Stomach smooth muscle (tissue), 2 donors: ENCODE results near the gene TBC1D14.

Experiments used
- H3K27ac ChIP-seq: one replicate; pipeline ENCODE4 v1.7.0; 2013; ENCODE audit warnings: mild to moderate bottlenecking, low read length, inconsistent platforms
- H3K27me3 ChIP-seq, 2 donors: one replicate each; pipeline ENCODE4 v1.7.0; 2013; ENCODE audit warnings: low read length in 2 of 2; ENCODE audit not compliant: insufficient read depth in 2 of 2, control insufficient read depth in 1 of 2
- H3K36me3 ChIP-seq, 2 donors: one replicate each; pipeline ENCODE4 v1.7.0; 2013; ENCODE audit warnings: low read length in 2 of 2; ENCODE audit not compliant: control insufficient read depth in 2 of 2, insufficient read depth in 2 of 2
- H3K4me1 ChIP-seq: one replicate; pipeline ENCODE4 v1.7.0; 2013; ENCODE audit warnings: low read length; ENCODE audit not compliant: control insufficient read depth, insufficient read depth
- H3K4me3 ChIP-seq, 2 donors: one replicate each; pipeline ENCODE4 v1.7.0; 2013; ENCODE audit warnings: low read length in 2 of 2
- H3K9ac ChIP-seq, 2 donors: one replicate each; pipeline ENCODE4 v1.7.0; 2013; ENCODE audit warnings: low read length in 2 of 2, mild to moderate bottlenecking in 1 of 2
- H3K9me3 ChIP-seq, 2 donors: one replicate each; pipeline ENCODE4 v1.7.0; 2013; ENCODE audit warnings: low read length in 2 of 2; ENCODE audit not compliant: control insufficient read depth in 2 of 2
- donor health status: healthy.
- donor health status: Pancreatic carcinoma.

The TBC1D14 gene

DNA sequence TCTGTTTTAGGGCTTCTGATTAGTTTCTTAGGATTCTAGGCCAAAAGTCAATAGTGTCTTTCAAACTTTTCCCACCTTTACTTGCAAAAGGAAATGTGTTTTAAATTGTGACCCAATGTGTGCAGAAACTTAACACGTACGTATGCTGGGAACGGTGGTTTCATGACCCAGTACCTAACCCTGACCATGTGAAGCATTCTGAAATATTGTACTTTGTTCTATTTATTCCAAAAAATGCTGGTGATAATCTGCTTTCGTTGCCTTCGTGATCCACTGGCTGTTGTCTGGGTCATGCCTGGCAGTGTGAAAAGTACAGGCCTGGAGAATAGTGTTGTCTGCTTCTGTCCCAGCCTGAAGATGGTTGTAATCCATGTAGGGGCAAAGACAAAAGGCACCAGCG, 106.9 kb downstream of the TBC1D14 start:
- H3K4me1 ChIP-seq, result no peaks in the 10 kb centered on the region
- no peaks in the 10 kb centered on the region for H3K27me3 ChIP-seq
- no peak overlapping the region for H3K9ac ChIP-seq
- H3K27ac ChIP-seq, result no peak overlapping the region
- peaks cover 35 to 53% of the 10 kb centered on the region in 2 donors for H3K36me3 ChIP-seq
- H3K4me3 ChIP-seq, result no peak overlapping the region
- H3K9me3 ChIP-seq, result no peaks in the 10 kb centered on the region

- H3K36me3 ChIP-seq, result peaks cover 38 to 57% of the 10 kb centered on the region in 2 donors
- no peaks in the 10 kb centered on the region for H3K4me1 ChIP-seq
- H3K9me3 ChIP-seq, result no peaks in the 10 kb centered on the region
- H3K27me3 ChIP-seq, result no peaks in the 10 kb centered on the region
- H3K4me3 ChIP-seq, result no peak overlapping the region
- H3K9ac ChIP-seq, result no peak overlapping the region
- no peak overlapping the region for H3K27ac ChIP-seq
Observed at GRCh38 chr4:7017446-7018048, 107.9 kb downstream of the TBC1D14 start.

DNA sequence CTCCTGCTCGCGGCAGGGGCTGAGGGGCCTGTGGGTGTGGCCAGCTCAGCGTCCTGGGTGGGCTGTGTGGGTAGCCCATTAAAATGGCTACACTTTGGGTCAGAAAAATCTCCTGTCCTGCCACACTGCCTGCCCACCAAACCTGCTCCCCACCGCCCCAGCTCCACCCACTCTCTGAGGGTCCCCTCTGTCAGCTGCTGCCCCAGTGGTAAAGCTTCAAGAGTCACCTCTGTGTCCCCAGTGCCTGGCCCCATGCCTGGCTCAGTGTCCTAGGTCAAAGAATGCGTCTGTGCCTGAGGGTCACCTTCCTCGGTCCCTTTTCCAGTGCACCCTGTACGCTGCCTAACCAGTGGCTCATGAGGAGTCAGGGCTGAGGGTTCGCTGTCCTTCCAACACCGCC, 108.7 kb downstream of the TBC1D14 start:
- no peaks in the 10 kb centered on the region for H3K27me3 ChIP-seq
- no peak overlapping the region for H3K4me3 ChIP-seq
- H3K9ac ChIP-seq, result no peak overlapping the region
- no peaks in the 10 kb centered on the region for H3K9me3 ChIP-seq
- peaks cover 35 to 56% of the 10 kb centered on the region in 2 donors for H3K36me3 ChIP-seq
- no peak overlapping the region for H3K27ac ChIP-seq
- H3K4me1 ChIP-seq, result no peaks in the 10 kb centered on the region

GRCh38 chr4:7019367-7019766, 109.7 kb downstream of the TBC1D14 start:
- H3K27ac ChIP-seq, result no peak overlapping the region
- no peaks in the 10 kb centered on the region for H3K27me3 ChIP-seq
- H3K4me1 ChIP-seq, result no peaks in the 10 kb centered on the region
- H3K36me3 ChIP-seq, result peaks cover 33 to 58% of the 10 kb centered on the region in 2 donors
- no peak overlapping the region for H3K4me3 ChIP-seq
- H3K9me3 ChIP-seq, result no peaks in the 10 kb centered on the region
- H3K9ac ChIP-seq, result no peak overlapping the region

DNA sequence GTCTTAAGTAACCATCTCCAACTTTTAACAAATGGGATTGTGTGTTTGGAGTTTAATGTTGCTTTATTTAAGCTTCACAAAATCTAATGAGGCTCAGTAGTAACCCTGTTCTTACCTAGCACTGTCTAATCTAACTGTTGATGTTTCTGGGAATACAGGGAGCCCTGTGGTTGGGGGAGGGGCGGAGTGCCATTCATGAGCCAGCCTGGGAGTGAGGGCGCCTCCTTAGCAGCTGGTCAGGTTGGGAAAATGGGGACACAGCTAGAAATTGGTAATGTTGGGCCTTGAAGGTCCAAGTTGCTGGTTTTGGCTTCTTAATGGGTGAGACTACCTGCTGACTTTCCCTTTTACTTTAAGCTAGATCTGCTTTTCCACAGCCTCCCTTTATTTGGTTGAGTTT, 110.7 kb downstream of the TBC1D14 start:
- H3K27me3 ChIP-seq, result no peaks in the 10 kb centered on the region
- H3K9ac ChIP-seq, result no peak overlapping the region
- H3K27ac ChIP-seq, result no peak overlapping the region
- H3K9me3 ChIP-seq, result no peaks in the 10 kb centered on the region
- no peak overlapping the region for H3K4me3 ChIP-seq
- no peaks in the 10 kb centered on the region for H3K4me1 ChIP-seq
- peaks cover 26 to 58% of the 10 kb centered on the region in 2 donors for H3K36me3 ChIP-seq

GRCh38 chr4:7020856-7021255, 111.2 kb downstream of the TBC1D14 start:
- no peaks in the 10 kb centered on the region for H3K4me1 ChIP-seq
- H3K36me3 ChIP-seq, result peaks cover 20 to 54% of the 10 kb centered on the region in 2 donors
- no peaks in the 10 kb centered on the region for H3K27me3 ChIP-seq
- no peak overlapping the region for H3K4me3 ChIP-seq
- H3K9me3 ChIP-seq, result no peaks in the 10 kb centered on the region
- H3K9ac ChIP-seq, result no peak overlapping the region
- H3K27ac ChIP-seq, result no peak overlapping the region

GRCh38 chr4:7021355-7021754, 111.7 kb downstream of the TBC1D14 start:
- H3K36me3 ChIP-seq, result peaks cover 15 to 51% of the 10 kb centered on the region in 2 donors
- H3K27me3 ChIP-seq, result no peaks in the 10 kb centered on the region
- no peak overlapping the region for H3K27ac ChIP-seq
- H3K9ac ChIP-seq, result no peak overlapping the region
- no peaks in the 10 kb centered on the region for H3K9me3 ChIP-seq
- H3K4me3 ChIP-seq, result no peak overlapping the region
- no peaks in the 10 kb centered on the region for H3K4me1 ChIP-seq

- H3K27me3 ChIP-seq, result no peaks in the 10 kb centered on the region
- H3K9me3 ChIP-seq, result no peaks in the 10 kb centered on the region
- no peaks in the 10 kb centered on the region for H3K4me1 ChIP-seq
- H3K4me3 ChIP-seq, result no peak overlapping the region
- H3K9ac ChIP-seq, result no peak overlapping the region
- peaks cover 13 to 47% of the 10 kb centered on the region in 2 donors for H3K36me3 ChIP-seq
- H3K27ac ChIP-seq, result no peak overlapping the region
Observed at GRCh38 chr4:7021930-7022664, 112.5 kb downstream of the TBC1D14 start.

GRCh38 chr4:7023486-7023885, 113.9 kb downstream of the TBC1D14 start:
- peaks cover 21 to 39% of the 10 kb centered on the region in 2 donors for H3K36me3 ChIP-seq
- H3K27ac ChIP-seq, result no peak overlapping the region
- H3K4me1 ChIP-seq, result no peaks in the 10 kb centered on the region
- no peak overlapping the region for H3K4me3 ChIP-seq
- no peaks in the 10 kb centered on the region for H3K27me3 ChIP-seq
- H3K9ac ChIP-seq, result no peak overlapping the region
- H3K9me3 ChIP-seq, result no peaks in the 10 kb centered on the region

DNA sequence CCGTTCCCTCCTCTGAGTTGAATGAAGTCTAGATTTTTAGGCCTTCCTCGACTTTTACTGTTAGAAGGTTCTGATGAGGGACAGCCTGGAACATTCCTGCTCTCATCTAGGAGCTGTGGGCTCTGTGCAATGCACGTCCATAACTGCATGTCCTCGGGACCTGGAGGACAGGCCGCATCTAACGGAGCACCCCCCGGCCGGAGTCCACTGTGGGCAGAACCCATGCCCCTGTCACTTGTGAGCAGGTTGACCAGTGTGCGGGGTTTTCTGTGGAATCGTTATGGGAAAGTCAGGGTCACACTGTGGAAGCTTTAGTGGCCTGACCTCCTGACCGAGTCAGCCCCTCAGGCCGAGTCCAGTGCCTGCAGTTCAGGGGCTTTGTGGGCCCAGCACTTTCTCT, 114.3 kb downstream of the TBC1D14 start:
- H3K4me3 ChIP-seq, result no peak overlapping the region
- H3K36me3 ChIP-seq, result peaks cover 21 to 36% of the 10 kb centered on the region in 2 donors
- no peak overlapping the region for H3K27ac ChIP-seq

GRCh38 chr4:7024336-7024890, 114.8 kb downstream of the TBC1D14 start:
- peaks cover 21 to 37% of the 10 kb centered on the region in 2 donors for H3K36me3 ChIP-seq
- H3K4me1 ChIP-seq, result no peaks in the 10 kb centered on the region
- H3K4me3 ChIP-seq, result no peak overlapping the region
- H3K9me3 ChIP-seq, result no peaks in the 10 kb centered on the region
- no peaks in the 10 kb centered on the region for H3K27me3 ChIP-seq
- H3K9ac ChIP-seq, result no peak overlapping the region
- H3K27ac ChIP-seq, result no peak overlapping the region

More for the DNA sequence above, 114.3 kb downstream of the TBC1D14 start:
- H3K9me3 ChIP-seq, result no peaks in the 10 kb centered on the region
- H3K27me3 ChIP-seq, result no peaks in the 10 kb centered on the region
- no peak overlapping the region for H3K9ac ChIP-seq
- no peaks in the 10 kb centered on the region for H3K4me1 ChIP-seq
